IPS-15b (cell line): ENCODE results near the gene ELOA.
"Not testable (repeated sequence)": the region's sequence is repeated elsewhere in the genome, so short reads cannot be mapped to it uniquely, and the experiment has no call there.

ENCODE experiments used
- H3K27me3 ChIP-seq: one replicate; pipeline ENCODE4 v1.6.1; 2013; ENCODE audit warnings: low read length; ENCODE audit not compliant: control insufficient read depth, insufficient read depth
- H3K36me3 ChIP-seq: one replicate; pipeline ENCODE4 v1.6.1; 2013; ENCODE audit warnings: low read length; ENCODE audit not compliant: control insufficient read depth, insufficient read depth
- H3K4me1 ChIP-seq: one replicate; pipeline ENCODE4 v1.6.1; 2013; ENCODE audit warnings: mild to moderate bottlenecking, low read length; ENCODE audit not compliant: control insufficient read depth, insufficient read depth
- H3K4me3 ChIP-seq: one replicate; pipeline ENCODE4 v1.5.1; 2013; ENCODE audit warnings: low read depth, low read length
- H3K9ac ChIP-seq: one replicate; pipeline ENCODE4 v1.6.1; 2013; ENCODE audit warnings: low read depth, mild to moderate bottlenecking, low read length
- H3K9me3 ChIP-seq: one replicate; pipeline ENCODE4 v1.6.1; 2013; ENCODE audit warnings: mild to moderate bottlenecking, low read length; ENCODE audit not compliant: control insufficient read depth, insufficient read depth

The ELOA gene

GRCh38 chr1:23790696-23791515 lies 47.6 kb downstream of the ELOA start, which contains the start of gene LYPLA2:
Gene LYPLA2 (plus strand): TSS chr1:23791145. CDS start chr1:23792683, 1,538 bp downstream.
- peaks cover 24% of the 10 kb centered on the region for H3K36me3 ChIP-seq
- peaks cover 6% of the 10 kb centered on the region for H3K4me1 ChIP-seq
- peak within 1 kb of the TSS; percentile 76 for H3K9ac ChIP-seq
- peak within 1 kb of the TSS; percentile 99 for H3K4me3 ChIP-seq
- H3K27me3 ChIP-seq, result no peaks in the 10 kb centered on the region
- H3K9me3 ChIP-seq, result no peaks in the 10 kb centered on the region

DNA sequence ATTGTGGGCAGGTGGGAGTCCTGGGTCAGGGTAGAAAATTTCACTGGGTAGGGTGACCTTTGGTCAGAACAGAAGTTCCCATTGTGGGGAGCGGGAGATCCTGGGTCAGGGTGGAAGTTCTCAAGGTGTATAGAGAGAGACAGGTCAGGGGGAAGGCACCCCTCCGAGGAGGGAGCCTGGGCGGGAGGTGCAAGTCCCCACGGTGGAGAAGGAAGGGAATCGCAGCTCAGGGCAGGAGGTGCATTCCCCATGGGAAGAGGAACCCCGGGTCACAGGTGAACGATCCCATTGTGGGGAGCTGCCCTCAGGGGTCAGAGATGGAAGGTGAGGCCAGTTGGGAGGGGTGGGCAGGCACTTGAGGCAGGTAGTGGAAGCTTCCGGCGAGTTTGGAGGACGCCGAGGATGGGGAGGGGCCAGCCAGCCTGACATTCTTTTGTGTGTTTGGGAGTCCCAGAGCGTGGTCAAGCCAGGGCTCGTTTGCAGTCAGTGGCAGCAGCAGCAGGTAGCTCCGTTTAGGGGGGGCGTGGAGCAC lies 48.3 kb downstream of the ELOA start:
- Histone ChIP-seq H3K4me1 (peaks cover 6% of the 10 kb centered on the region), H3K9ac (peak overlapping the region; percentile 76), H3K27me3 (no peaks in the 10 kb centered on the region), H3K9me3 (no peaks in the 10 kb centered on the region), H3K4me3 (peak overlapping the region; percentile 99), H3K36me3 (peaks cover 27% of the 10 kb centered on the region)

DNA sequence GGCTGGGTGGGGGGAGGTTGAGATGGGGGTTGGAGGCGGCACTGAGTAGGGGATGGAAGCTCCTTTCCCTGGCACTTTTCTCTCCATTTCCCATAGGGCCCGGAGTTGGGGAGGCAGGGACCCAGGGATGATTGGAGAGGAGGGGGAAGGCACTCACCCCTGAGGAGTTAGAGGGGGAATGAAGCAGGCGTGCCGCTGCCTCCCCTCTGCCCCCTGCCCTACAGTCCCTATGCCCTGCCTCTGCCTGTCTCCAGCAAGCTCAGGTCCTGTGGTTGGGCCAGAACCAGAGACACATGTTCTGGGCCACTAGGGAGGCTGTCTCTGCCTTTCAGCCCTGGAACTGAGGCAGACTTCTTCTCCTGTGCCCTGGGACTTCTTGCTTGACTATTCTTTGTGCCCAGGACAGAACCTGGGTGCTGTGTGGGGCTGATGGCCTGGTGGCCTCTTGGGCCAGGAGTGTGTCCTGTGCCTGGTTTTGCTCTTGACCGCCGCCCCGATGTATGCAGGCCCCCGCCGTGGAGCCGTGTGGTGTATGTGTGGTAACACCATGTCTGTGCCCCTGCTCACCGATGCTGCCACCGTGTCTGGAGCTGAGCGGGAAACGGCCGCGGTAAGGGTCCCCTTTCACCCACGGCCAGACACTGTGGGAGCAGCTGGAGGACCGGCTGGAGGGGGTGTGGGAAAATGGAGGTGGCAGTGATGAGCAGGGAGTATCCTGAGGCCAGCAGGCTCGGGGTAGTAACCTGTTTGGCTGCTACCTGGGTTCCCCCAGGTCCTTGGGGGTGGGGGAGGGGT lies 49.1 kb downstream of the ELOA start:
- peak overlapping the region; percentile 99 for H3K4me3 ChIP-seq
- peaks cover 6% of the 10 kb centered on the region for H3K4me1 ChIP-seq
- H3K27me3 ChIP-seq, result no peaks in the 10 kb centered on the region
- peak overlapping the region; percentile 66 for H3K9ac ChIP-seq
- no peaks in the 10 kb centered on the region for H3K9me3 ChIP-seq
- peaks cover 29% of the 10 kb centered on the region for H3K36me3 ChIP-seq

- Histone ChIP-seq H3K36me3 (peaks cover 35% of the 10 kb centered on the region), H3K4me1 (peaks cover 6% of the 10 kb centered on the region), H3K9me3 (no peaks in the 10 kb centered on the region), H3K9ac (no peak overlapping the region), H3K27me3 (no peaks in the 10 kb centered on the region), H3K4me3 (no peak overlapping the region)
Observed at GRCh38 chr1:23793018-23793781, 49.9 kb downstream of the ELOA start.

- Histone ChIP-seq H3K4me1 (peaks cover 9% of the 10 kb centered on the region), H3K9ac (no peak overlapping the region), H3K4me3 (no peak overlapping the region), H3K36me3 (peaks cover 42% of the 10 kb centered on the region), H3K9me3 (no peaks in the 10 kb centered on the region), H3K27me3 (no peaks in the 10 kb centered on the region)
Observed at GRCh38 chr1:23793861-23794731, 50.8 kb downstream of the ELOA start.

DNA sequence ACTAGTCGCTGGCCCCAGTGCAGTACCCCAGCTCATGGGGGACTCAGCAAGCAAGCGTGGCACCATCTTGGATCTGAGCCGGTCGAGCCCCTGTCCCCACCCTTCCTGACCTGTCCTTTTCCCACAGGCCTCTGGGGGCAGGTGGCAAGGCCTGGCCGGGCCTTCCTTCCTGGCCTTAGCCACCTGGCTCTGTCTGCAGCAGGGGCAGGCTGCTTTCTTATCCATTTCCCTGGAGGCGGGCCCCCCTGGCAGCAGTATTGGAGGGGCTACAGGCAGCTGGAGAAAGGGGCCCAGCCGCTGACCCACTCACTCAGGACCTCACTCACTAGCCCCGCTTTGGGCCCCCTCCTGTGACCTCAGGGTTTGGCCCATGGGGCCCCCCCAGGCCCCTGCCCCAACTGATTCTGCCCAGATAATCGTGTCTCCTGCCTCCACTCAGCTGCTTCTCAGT lies 51.5 kb downstream of the ELOA start:
- H3K9me3 ChIP-seq, H3K9ac ChIP-seq, H3K27me3 ChIP-seq, H3K4me3 ChIP-seq: not testable (repeated sequence)
- Histone ChIP-seq H3K4me1 (peaks cover 11% of the 10 kb centered on the region), H3K36me3 (peaks cover 42% of the 10 kb centered on the region)

- H3K27me3 ChIP-seq, result no peaks in the 10 kb centered on the region
- H3K9ac ChIP-seq, result no peak overlapping the region
- H3K9me3 ChIP-seq, result no peaks in the 10 kb centered on the region
- peaks cover 5% of the 10 kb centered on the region for H3K4me1 ChIP-seq
- H3K36me3 ChIP-seq, result peaks cover 42% of the 10 kb centered on the region
- H3K4me3 ChIP-seq, result no peak overlapping the region
Observed at GRCh38 chr1:23795676-23796465, 52.6 kb downstream of the ELOA start.

GRCh38 chr1:23796466-23797271 lies 53.4 kb downstream of the ELOA start:
- Histone ChIP-seq H3K27me3 (peaks cover 3% of the 10 kb centered on the region), H3K9me3 (no peaks in the 10 kb centered on the region), H3K9ac (no peak overlapping the region), H3K36me3 (peaks cover 42% of the 10 kb centered on the region), H3K4me1 (peaks cover 5% of the 10 kb centered on the region), H3K4me3 (no peak overlapping the region)

GRCh38 chr1:23797478-23798448 lies 54.5 kb downstream of the ELOA start:
- peaks cover 5% of the 10 kb centered on the region for H3K4me1 ChIP-seq
- no peaks in the 10 kb centered on the region for H3K9me3 ChIP-seq
- peaks cover 10% of the 10 kb centered on the region for H3K27me3 ChIP-seq
- H3K36me3 ChIP-seq, result peaks cover 40% of the 10 kb centered on the region
- no peak overlapping the region for H3K4me3 ChIP-seq
- H3K9ac ChIP-seq, result no peak overlapping the region
